EH (cell line): ENCODE data around the gene FSCN2.

Source experiments
- DNase-seq: peaks from one replicate; pipeline ENCODE4 v3.0.0-alpha.2; 2015; ENCODE audit warnings: low read depth

Gene FSCN2

GRCh38 chr17:81556175-81556691 is 28.1 kb downstream of the FSCN2 start:
- DNase-seq = peak; percentile 79

GRCh38 chr17:81556863-81557262 is 28.7 kb downstream of the FSCN2 start:
- DNase-seq = no peak

GRCh38 chr17:81557276-81558114 is 29.3 kb downstream of the FSCN2 start:
- DNase-seq = no peak

- no peak for DNase-seq
These were observed 29.9 kb downstream of the FSCN2 start for GRCh38 chr17:81558115-81558468.

GRCh38 chr17:81558941-81559806 is 31.0 kb downstream of the FSCN2 start:
- DNase-seq = no peak

GRCh38 chr17:81561494-81561885 is 33.3 kb downstream of the FSCN2 start:
- peak; percentile 62 for DNase-seq

GRCh38 chr17:81563861-81564586 is 35.8 kb downstream of the FSCN2 start:
- DNase-seq = peak; percentile 58

- no peak for DNase-seq
These were observed 36.6 kb downstream of the FSCN2 start for GRCh38 chr17:81564778-81565177.

- no peak for DNase-seq
These were observed 37.1 kb downstream of the FSCN2 start for GRCh38 chr17:81565231-81565630.

- DNase-seq = peak; percentile 99
These were observed 38.4 kb downstream of the FSCN2 start for GRCh38 chr17:81566461-81567126.

- DNase-seq = no peak
These were observed 39.0 kb downstream of the FSCN2 start for GRCh38 chr17:81567191-81567590.

GRCh38 chr17:81568416-81568815 is 40.2 kb downstream of the FSCN2 start:
- no peak for DNase-seq

- no peak for DNase-seq
These were observed 41.9 kb downstream of the FSCN2 start for GRCh38 chr17:81569986-81570514.

GRCh38 chr17:81570964-81571363 is 42.8 kb downstream of the FSCN2 start:
- DNase-seq = no peak

- DNase-seq = no peak
These were observed 44.5 kb downstream of the FSCN2 start for GRCh38 chr17:81572563-81573168.

GRCh38 chr17:81573794-81574642 is 45.8 kb downstream of the FSCN2 start:
- DNase-seq = no peak

- DNase-seq = no peak
These were observed 46.4 kb downstream of the FSCN2 start for GRCh38 chr17:81574643-81574956.

GRCh38 chr17:81575836-81576235 is 47.7 kb downstream of the FSCN2 start:
- no peak for DNase-seq

GRCh38 chr17:81576621-81577277 is 48.6 kb downstream of the FSCN2 start:
- peak; percentile 91 for DNase-seq
